GM18511 (cell line): ENCODE results near the gene NDUFAF8.

Source experiments
- ATAC-seq: cut with Tn5 transposase; IDR thresholded peaks from one replicate; pipeline ENCODE4 v1.9.1; 2021; ENCODE audit warnings: mild to moderate bottlenecking, moderate library complexity; ENCODE audit not compliant: unreplicated experiment

The NDUFAF8 gene

GRCh38 chr17:81267390-81268067 is 28.4 kb downstream of the NDUFAF8 start:
- no peak for ATAC-seq

DNA sequence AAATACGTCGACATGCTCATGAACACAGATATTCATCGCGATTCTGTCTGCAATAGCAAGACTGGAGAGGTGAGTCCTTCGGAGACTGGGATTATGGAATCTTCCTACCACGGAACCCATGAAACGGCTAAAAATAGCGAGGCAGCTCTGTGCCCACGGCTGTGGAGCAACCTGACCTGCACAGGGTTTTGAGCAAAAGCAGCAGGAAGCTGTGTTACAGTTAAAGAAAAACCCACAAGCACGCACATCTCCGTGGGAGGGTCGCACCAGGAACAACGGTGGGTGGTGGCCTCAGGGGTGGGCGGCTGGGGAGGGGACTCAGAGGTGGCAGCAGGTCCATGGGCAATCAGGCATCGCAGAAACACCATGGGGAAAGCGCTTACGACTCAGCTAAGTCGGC is 31.2 kb downstream of the NDUFAF8 start:
- ATAC-seq = no peak

DNA sequence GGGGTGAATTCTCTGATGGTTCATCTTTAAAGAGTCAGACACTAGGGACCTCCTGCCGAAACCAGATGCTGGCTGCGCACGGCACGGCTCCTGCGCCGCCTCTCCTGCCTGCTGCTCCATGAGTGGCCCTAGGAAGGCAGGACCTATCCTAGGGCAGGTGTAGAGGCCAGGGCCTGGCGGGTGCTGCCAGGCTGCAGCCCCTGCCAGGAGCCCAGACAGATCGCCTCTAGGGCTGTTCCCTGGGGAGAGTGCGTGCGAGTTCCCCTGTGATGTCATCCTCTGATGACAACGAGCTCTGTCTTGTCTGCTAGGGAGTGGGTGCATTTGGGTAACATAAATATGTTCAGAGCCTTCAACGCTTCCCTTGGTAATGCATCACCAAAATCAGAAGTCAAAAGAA is 32.1 kb downstream of the NDUFAF8 start:
- no peak for ATAC-seq

GRCh38 chr17:81272616-81273015 is 33.5 kb downstream of the NDUFAF8 start:
- ATAC-seq = no peak

GRCh38 chr17:81273698-81274470 is 34.8 kb downstream of the NDUFAF8 start:
- ATAC-seq = no peak

DNA sequence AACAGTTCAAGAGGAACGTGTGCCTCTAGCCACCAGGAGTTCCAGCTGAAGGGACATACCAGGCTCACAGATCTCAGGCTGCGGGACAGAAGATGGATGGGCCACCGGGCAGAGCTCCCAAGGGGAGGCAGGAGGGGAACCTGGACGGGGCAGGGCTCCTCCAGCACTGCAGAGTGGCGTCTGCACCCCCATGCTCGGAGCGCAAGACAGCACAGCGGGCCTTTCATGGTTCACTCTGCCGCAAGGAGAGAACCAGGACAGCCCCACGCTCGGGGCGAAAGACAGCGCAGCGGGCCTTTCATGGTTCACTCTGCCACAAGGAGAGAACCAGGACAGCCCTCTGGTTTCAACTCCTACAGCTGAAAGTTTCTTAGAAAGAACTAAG is 35.3 kb downstream of the NDUFAF8 start:
- no peak for ATAC-seq

GRCh38 chr17:81276781-81277180 is 37.7 kb downstream of the NDUFAF8 start:
- ATAC-seq = no peak

DNA sequence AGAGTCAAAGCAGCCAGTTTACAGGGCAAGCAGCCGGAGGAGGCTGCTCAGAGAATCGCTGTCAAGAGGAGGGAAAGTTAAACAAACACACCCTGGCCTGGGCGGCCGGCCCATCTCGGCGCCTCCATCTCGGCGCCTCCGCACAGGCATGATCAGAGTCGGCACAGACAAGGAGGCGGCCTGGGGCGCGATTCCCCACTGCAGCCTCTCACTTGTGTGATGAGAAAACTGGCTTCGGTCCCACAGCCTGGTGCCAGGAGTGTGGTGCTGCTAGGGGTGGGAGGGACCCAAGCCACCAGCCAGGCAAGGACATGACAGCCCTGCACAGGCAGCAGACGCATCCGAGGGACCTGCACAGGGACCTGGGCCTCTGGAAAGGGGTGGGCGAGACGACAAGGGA is 38.3 kb downstream of the NDUFAF8 start:
- no peak for ATAC-seq

DNA sequence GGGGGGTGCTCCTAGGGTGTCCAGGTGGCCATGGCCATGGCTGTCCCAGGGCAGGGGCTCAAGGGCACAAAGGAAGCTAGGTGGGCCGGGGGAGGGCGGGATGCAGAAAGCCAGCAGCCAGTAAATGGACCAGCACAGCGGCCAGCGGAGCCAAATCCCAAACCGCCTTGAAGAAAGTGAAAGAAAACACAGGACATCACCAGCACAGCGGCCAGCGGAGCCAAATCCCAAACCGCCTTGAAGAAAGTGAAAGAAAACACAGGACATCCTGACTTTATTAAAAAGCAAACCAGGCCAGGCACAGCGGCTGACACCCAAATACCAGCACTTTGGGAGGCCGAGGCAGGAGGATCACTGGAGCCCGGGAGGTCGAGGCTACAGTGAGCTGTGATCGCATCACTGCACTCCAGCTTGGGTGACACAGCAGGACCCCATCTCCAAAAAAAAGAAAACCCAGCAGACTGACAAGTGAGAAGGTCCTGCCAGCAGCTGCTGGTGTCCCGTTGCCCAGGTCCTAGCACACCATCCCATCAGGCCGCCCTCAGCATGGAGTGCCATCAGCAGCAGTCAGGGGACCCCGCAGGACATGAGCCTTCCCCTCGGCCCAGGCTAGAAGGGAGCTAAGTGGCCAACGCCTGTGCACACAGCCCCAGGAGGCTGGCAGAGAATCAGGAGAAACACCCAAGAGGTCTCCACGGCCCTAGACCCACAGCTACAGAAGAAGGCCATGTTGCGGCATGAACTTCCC is 39.0 kb downstream of the NDUFAF8 start:
- ATAC-seq = no peak

DNA sequence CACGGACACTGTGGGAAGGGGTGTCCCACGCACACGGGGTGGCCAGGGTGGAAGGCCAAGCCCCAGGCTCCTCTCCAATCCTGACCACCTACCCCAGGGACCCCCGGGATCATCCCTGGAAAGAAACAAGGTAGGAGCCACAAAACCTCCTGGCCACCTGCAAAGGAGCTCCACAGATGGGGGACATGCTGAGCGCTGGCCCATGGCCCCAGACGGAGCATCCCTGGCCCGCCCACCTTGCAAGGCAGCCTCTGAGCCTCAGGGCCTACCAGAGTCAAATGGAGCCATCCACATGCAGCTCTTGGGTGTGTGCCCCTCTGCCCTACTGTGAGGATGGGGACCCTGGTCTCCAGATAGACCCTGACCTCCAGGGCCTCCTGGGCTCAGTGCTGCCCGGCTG is 39.7 kb downstream of the NDUFAF8 start:
- no peak for ATAC-seq

DNA sequence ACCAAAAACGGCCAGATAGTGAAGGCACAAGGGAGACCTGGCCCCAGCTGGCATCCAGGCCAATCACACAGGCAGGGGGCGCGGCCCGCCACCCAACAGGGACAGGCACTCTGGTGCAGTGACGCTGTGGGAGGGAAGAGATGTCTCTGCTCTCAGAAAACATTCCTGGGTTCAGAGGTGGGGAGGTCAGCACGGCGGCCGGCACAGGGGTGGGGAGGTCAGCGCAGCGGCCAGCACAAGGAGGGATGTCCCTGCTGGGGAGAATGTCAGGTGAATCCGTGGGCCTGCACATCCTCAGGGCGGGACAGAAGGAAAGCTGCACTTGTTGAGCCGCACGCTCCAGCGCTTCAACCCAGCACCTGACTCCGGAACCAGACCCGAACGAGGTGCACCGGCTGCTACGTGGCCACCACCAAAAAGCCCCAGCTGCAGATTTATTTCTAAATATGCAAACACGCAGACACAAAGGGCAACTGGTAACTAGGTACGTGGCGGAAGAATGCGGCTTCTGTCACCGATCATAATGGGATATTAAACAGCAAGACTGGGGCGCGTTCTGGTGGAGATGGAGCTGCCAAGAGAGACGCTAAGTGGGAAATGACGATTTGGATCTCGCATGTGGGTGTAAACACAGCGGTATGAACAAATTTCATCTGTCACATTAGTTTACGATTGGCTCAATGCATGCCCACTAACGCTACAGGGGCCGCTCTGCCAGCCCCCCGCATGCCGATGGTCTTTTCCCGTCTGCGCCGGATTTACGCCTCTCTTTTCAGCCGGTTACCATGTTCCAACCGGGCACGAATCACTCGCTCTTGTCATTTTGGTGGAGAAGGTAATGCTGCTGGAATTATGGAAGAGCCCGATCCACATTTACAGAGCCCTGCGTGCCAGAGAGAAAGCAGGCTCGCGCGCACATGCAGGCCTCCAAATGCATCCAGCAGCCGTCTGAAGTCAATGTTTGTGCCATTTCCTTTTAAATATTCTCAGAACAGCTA is 40.5 kb downstream of the NDUFAF8 start:
- ATAC-seq = no peak

- no peak for ATAC-seq
These were observed 41.5 kb downstream of the NDUFAF8 start for GRCh38 chr17:81280571-81280970.

DNA sequence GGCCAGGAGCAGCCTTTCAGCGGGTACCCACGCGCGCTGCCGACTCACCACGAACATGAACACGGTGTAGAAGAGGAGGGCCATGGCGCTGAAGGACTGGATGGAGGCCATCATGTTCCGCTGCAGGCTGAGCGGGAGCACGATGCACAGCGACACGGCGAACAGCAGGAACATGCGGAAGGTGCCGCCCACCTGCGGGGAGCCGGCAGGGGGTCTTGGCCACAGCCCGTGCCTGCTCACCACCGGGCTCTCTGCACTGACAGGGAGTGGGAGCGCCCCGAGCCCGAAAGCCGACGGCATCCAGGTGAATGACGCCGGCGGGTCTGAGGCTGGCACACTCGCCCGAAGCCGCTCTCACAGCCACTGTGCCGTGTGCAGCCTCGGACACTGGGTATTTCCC is 43.0 kb downstream of the NDUFAF8 start:
- ATAC-seq = no peak

- no peak for ATAC-seq
These were observed 43.8 kb downstream of the NDUFAF8 start for GRCh38 chr17:81282876-81283275.

DNA sequence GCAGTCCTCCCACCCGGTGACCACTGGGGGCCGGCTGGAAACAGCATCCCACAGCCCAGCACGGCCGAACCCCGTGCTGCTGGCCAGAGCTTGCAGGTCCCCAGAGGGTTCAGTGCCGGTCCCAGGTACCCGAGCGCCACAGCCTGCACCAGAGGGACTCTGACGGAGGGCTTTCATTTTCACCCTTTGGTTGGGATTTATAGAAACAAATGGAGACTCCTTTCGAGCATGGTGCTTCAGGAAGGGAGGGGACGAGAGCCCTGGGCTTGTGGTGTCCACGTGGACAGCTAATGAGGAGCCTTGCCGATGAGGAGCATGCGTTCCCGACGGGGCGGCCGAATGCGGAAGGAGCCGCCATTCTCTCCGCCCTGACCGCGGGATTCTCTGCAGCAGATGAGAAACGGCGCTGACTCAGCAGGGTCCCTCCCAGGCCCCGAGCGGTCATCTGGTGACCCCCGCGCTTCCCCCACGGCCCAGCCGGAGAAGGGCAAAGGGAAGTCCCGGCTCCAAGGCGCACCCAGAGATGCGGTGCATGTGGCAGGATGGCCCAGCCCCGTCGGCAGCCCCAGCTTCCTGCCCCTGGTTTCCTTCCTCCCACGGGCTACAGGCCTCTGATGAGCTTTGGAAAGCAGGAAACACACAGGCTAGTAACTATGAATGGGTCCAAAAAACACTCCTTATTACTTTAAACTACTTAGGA is 46.2 kb downstream of the NDUFAF8 start:
- no peak for ATAC-seq

GRCh38 chr17:81285894-81286293 is 46.8 kb downstream of the NDUFAF8 start:
- ATAC-seq = no peak

DNA sequence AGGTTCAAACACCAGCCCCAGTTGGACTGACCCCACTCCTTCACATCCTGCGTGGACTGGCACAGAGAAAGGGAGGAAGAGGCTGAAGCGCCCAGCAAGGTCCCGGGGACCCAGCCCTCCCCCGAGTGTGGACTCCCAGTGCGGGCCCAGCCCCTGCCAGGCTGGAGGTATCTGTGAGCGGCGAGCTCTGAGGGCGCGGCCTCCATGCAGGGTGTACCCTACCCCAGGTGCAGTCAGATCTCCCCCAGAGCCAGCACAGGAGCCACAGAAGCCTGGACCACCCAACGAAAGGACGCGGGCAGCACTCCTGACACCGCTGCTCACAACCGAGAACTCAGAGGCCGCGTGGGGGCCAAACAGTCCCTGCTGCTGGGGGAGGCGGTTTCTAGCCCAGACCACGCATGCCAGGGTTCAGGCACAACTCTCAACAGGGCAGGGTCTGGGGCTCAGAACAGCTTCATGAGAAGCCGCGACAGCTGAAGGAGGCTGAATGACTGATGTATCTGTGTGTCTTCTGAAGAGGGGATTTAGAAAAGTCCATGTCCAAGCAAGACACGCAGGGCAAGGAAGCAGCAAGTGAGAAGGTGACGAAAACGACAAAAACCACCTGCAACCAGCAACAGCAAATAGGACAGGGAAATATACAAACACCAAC is 47.5 kb downstream of the NDUFAF8 start:
- no peak for ATAC-seq

- ATAC-seq = no peak
These were observed 48.0 kb downstream of the NDUFAF8 start for GRCh38 chr17:81287152-81287551.

DNA sequence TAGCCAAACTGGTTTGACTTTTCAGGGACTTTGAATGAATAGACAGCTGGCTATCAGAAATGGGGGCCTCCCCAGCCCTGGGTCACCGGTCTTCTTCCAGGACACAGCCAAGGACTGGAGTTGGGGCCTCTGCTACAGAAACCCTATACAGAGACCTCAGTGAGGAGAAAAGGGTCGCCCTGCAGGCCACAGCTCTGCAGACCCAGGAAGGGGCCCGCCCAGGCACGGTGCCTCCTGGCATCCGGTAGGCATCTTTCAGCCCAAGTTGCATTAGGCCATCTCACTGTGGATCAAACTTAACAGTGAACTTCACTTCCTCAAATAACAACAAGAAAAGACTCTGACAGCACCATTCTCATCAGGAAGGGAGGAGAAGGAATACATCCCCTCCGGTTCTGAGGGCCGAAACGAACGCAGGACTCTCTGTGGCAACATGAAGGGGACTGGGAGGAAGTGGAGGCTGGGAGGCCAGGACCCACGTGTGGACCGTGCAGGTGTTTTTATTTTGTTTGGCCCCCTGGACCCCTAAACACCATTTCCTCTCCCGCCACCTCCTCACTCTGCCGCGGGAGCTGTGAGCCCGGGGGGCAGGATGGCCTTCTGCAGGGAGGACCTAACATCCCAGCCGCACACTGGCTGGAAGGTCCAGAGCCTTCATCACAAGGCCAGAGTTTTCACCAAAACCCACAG is 48.8 kb downstream of the NDUFAF8 start:
- no peak for ATAC-seq
